ENCODE measurements around the gene SIGLEC6. TPM values are rescaled to one million over a fixed set of nuclear protein-coding genes. Genes with fewer than 3 reads are reported as not detected.

The SIGLEC6 gene
- total RNA-seq, 4 donors from 2014 or later, result 0.29 to 7.2 (median 0.77) TPM

- Histone ChIP-seq H3K27ac (no peak overlapping the region), H3K9me3 (no peaks in the 10 kb centered on the region), H3K27me3 (no peaks in the 10 kb centered on the region), H3K4me1 (no peaks in the 10 kb centered on the region), H3K4me3 (no peak overlapping the region), H3K36me3 (no peaks in the 10 kb centered on the region)
- intact Hi-C loops (cut with DNase I; ENCODE audit: low total_unique reads), result no loop called here
- TF ChIP-seq POLR2A (IDR thresholded peaks at IDR 0.05), result no peak
- TF ChIP-seq CTCF (IDR thresholded peaks at IDR 0.05), result no peak
- no peak for DNase-seq
These were observed 34.1 kb upstream of the SIGLEC6 start for GRCh38 chr19:51565583-51565982.

- DNase-seq, result no peak
- no peak overlapping the region for H3K27ac ChIP-seq
- TF ChIP-seq CTCF (IDR thresholded peaks at IDR 0.05) (no peak), POLR2A (IDR thresholded peaks at IDR 0.05) (no peak)
- H3K27me3 ChIP-seq, result no peaks in the 10 kb centered on the region
- no peaks in the 10 kb centered on the region for H3K4me1 ChIP-seq
- H3K36me3 ChIP-seq, result no peaks in the 10 kb centered on the region
- no peak overlapping the region for H3K4me3 ChIP-seq
- intact Hi-C loops (cut with DNase I; ENCODE audit: low total_unique reads), result no loop called here
- H3K9me3 ChIP-seq, result no peaks in the 10 kb centered on the region
These were observed 33.3 kb upstream of the SIGLEC6 start for GRCh38 chr19:51564791-51565190.

GRCh38 chr19:51560339-51560738, 28.9 kb upstream of the SIGLEC6 start:
- intact Hi-C loops (cut with DNase I; ENCODE audit: low total_unique reads), result no loop called here
- H3K4me3 ChIP-seq, result no peak overlapping the region
- H3K4me1 ChIP-seq, result no peaks in the 10 kb centered on the region
- H3K27me3 ChIP-seq, result no peaks in the 10 kb centered on the region
- no peak for TF ChIP-seq CTCF (IDR thresholded peaks at IDR 0.05)
- TF ChIP-seq POLR2A (IDR thresholded peaks at IDR 0.05), result no peak
- no peaks in the 10 kb centered on the region for H3K36me3 ChIP-seq
- H3K9me3 ChIP-seq, result no peaks in the 10 kb centered on the region
- no peak for DNase-seq
- H3K27ac ChIP-seq, result no peak overlapping the region

DNA sequence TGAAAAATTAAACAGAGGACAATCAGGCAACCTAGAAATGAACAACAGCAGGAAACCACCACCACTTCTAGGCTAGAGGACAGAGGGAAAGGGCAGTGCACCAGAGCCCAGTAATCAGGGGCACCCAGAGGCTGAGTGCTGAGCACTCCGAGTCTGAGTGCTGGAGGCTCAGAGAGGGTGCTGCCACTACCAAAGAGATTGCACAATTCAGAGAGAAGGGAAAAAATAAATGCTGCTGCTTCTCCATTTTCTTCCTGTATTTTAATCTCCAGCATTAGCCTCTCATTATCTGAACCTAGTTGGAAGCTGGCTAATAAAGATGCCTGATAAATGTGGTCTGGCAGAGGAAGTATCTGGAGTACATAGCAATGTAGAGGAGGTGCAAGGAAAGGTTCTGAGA, 27.8 kb upstream of the SIGLEC6 start:
- Histone ChIP-seq H3K27me3 (no peaks in the 10 kb centered on the region), H3K4me1 (no peaks in the 10 kb centered on the region), H3K4me3 (no peak overlapping the region), H3K27ac (no peak overlapping the region), H3K36me3 (no peaks in the 10 kb centered on the region), H3K9me3 (no peaks in the 10 kb centered on the region)
- TF ChIP-seq CTCF (IDR thresholded peaks at IDR 0.05) (no peak), POLR2A (IDR thresholded peaks at IDR 0.05) (no peak)
- DNase-seq, result no peak
- intact Hi-C loops (cut with DNase I; ENCODE audit: low total_unique reads), result no loop called here

DNA sequence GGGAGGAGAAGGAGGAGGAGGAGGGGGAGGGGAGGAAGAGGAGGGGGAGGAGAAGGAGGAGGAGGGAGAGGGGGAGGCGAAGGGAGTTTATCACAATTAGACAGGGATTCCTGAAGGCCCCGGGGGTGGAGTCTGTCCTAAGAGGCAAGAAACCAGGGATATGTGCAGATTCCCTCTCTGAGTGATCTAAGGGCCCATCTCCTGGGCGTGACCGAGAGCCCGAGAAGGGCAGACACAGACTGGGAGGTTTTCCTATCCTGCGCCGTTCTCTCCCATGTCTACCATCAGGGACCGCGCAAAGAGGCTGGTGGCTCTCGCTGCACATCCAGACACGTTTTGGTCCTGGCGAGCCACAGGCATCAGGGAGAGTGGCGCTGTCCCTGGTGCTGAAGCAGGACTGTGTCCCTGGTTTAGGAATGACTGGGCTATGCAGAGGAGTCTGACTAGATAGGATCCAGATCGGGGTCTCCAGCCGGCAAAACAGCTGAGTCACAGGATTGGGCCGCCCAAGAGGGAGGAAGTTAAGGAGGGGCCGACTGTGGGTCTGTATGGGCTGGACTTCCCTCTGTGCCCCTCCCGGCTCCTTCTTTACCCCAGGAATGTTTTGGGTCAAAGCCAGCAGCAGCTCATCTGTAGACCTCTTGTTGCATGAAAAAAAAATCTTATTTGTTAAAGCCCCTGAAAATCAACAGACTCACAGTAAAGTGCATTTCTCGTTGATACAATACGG, 21.7 kb upstream of the SIGLEC6 start:
- H3K36me3 ChIP-seq, result no peaks in the 10 kb centered on the region
- intact Hi-C loops (cut with DNase I; ENCODE audit: low total_unique reads), result no loop called here
- H3K4me1 ChIP-seq, result no peaks in the 10 kb centered on the region
- DNase-seq, result peak in 1 of 2 donors; percentile 35
- TF ChIP-seq CTCF (IDR thresholded peaks at IDR 0.05) (no peak), POLR2A (IDR thresholded peaks at IDR 0.05) (no peak)
- no peak overlapping the region for H3K27ac ChIP-seq
- H3K27me3 ChIP-seq, result no peaks in the 10 kb centered on the region
- H3K9me3 ChIP-seq, result no peaks in the 10 kb centered on the region
- no peak overlapping the region for H3K4me3 ChIP-seq

All from uterus (tissue), 4 donors.